Endothelial cell of umbilical vein (primary cell): ENCODE data around the gene TIMP4.

ENCODE experiments used
- EZH2 ChIP-seq: IDR thresholded peaks from 2 replicates; pipeline ENCODE4 v1.6.1; 2012; ENCODE audit warnings: borderline replicate concordance, low read depth, mild to moderate bottlenecking, moderate library complexity, low read length, inconsistent platforms; ENCODE audit not compliant: severe bottlenecking
- FOS ChIP-seq: IDR thresholded peaks from 2 replicates; pipeline ENCODE4 v1.6.1; 2011; ENCODE audit warnings: mild to moderate bottlenecking, low read length, moderate library complexity, borderline replicate concordance; ENCODE audit not compliant: insufficient read depth
- MYC ChIP-seq: IDR thresholded peaks from one replicate; pipeline ENCODE4 v1.6.1; 2011; ENCODE audit warnings: mild to moderate bottlenecking, low read depth, low read length
- POLR2A ChIP-seq: IDR thresholded peaks from 2 replicates; pipeline ENCODE4 v1.6.1; 2012; ENCODE audit warnings: low read depth, mild to moderate bottlenecking, control low read depth, low read length
- POLR2AphosphoS5 ChIP-seq: IDR thresholded peaks from 2 replicates; pipeline ENCODE4 v1.6.1; 2012; ENCODE audit warnings: low read depth, mild to moderate bottlenecking, control low read depth, low read length, moderate library complexity; ENCODE audit not compliant: insufficient read depth
- TF ChIP-seq, protein P1 (sequence below), 2 donors: IDR thresholded peaks; 1 replicate in 1 of 2; 2 replicates in 1 of 2; pipeline ENCODE4 v1.5.1; 2011; ENCODE audit warnings: low read length in 2 of 2, mild to moderate bottlenecking in 2 of 2, moderate library complexity in 2 of 2, control low read depth in 1 of 2, inconsistent platforms in 1 of 2, low read depth in 1 of 2; ENCODE audit not compliant: insufficient read depth in 1 of 2; ENCODE audit errors: extremely low read depth in 1 of 2
- TF ChIP-seq, protein P2 (sequence below): IDR thresholded peaks from 2 replicates; pipeline ENCODE4 v1.6.1; 2011; ENCODE audit not compliant: insufficient read depth, insufficient read length

DNA sequence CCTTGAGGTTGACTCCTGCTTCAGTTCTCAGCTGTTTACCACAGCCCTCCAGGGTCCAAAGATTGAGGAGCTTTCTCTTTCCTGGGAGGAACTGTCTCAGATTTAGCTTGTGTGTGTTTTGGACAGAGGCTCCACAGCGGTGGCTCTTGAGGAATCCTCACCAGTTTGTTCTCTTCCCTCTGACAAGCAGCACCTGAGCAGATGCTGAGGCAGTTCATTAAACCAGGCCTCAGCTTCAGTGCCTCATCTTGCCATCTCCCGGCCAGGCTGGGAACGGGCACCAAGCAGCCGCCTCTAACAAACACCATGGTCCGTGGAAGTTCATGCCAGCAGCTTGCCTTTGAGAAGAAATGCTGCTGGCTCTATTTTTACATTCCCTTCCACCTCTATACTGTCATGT lies 25.8 kb upstream of the TIMP4 start:
- TF ChIP-seq, protein P1, sequence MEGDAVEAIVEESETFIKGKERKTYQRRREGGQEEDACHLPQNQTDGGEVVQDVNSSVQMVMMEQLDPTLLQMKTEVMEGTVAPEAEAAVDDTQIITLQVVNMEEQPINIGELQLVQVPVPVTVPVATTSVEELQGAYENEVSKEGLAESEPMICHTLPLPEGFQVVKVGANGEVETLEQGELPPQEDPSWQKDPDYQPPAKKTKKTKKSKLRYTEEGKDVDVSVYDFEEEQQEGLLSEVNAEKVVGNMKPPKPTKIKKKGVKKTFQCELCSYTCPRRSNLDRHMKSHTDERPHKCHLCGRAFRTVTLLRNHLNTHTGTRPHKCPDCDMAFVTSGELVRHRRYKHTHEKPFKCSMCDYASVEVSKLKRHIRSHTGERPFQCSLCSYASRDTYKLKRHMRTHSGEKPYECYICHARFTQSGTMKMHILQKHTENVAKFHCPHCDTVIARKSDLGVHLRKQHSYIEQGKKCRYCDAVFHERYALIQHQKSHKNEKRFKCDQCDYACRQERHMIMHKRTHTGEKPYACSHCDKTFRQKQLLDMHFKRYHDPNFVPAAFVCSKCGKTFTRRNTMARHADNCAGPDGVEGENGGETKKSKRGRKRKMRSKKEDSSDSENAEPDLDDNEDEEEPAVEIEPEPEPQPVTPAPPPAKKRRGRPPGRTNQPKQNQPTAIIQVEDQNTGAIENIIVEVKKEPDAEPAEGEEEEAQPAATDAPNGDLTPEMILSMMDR (IDR thresholded peaks at IDR 0.05; ENCODE audit: extremely low read depth in 1 of 2, insufficient read depth in 1 of 2, low read depth in 1 of 2, low read length in 2 of 2), result no peak
- no peak for TF ChIP-seq EZH2
- no peak for TF ChIP-seq POLR2A
- TF ChIP-seq, protein P2, sequence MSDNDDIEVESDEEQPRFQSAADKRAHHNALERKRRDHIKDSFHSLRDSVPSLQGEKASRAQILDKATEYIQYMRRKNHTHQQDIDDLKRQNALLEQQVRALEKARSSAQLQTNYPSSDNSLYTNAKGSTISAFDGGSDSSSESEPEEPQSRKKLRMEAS, result no peak
- no peak for TF ChIP-seq MYC
- TF ChIP-seq POLR2AphosphoS5, result no peak
- no peak for TF ChIP-seq FOS
